ENCODE measurements around the gene CLSTN3.

DNA sequence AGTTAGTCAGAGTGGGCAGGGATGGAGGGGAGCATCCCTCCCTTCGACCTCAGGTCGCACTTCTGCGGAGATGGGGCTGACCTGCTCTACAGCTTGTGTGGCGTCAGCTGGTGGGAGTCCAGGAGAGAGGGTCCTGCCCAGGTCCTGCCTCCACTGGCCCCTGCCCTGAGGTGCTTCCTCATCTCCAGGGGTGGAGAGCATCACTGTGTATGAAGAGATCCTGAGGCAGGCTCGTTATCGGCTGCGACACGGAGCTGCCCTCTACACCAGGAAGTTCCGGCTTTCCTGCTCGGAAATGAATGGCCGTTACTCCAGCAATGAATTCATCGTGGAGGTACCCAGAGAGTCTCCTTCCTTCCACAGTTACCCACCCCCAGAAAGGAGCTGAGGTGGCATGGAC is 20.2 kb downstream of the CLSTN3 start:
- no peak for TF ChIP-seq ZNF211 (tag by site-specific recombination; IDR thresholded peaks at IDR 0.05; ENCODE audit: low read depth)
- TF ChIP-seq TCF7L2 (IDR thresholded peaks at IDR 0.05; ENCODE audit: borderline replicate concordance, low read depth, low read length), result no peak
- TF ChIP-seq, protein P1, sequence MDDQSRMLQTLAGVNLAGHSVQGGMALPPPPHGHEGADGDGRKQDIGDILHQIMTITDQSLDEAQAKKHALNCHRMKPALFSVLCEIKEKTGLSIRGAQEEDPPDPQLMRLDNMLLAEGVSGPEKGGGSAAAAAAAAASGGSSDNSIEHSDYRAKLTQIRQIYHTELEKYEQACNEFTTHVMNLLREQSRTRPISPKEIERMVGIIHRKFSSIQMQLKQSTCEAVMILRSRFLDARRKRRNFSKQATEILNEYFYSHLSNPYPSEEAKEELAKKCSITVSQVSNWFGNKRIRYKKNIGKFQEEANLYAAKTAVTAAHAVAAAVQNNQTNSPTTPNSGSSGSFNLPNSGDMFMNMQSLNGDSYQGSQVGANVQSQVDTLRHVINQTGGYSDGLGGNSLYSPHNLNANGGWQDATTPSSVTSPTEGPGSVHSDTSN (CRISPR knock-in tag; IDR thresholded peaks at IDR 0.05), result no peak
- no peak for TF ChIP-seq WT1 (tag by site-specific recombination; IDR thresholded peaks at IDR 0.05)
- TF ChIP-seq YY1 (tag by site-specific recombination; IDR thresholded peaks at IDR 0.05), result no peak

Measured in HEK293 (cell line).